ENCODE results near the gene NPAS3.

DNA sequence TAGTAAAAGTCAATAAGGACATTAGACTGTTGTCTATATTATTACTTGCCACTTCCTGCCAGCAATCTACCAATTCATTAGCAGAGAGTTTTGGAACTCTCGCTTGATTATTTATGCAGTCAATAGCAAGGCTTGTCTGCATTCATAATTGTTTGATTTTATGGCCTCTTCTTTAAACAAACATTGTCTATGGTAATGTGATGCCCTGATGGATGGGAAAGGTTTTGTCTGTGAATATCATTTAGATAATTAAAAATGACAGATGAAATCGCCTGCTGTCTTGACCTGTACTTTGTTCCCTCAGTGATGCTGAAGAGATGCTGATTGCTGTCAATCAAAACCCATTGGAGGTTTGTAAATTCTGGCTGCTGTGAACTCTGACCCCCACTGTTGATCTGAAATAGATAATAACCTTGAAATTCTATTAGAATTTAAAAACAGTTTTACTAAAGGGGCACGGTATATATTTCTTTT, 455.3 kb downstream of the NPAS3 start:
- TF ChIP-seq, protein P1, sequence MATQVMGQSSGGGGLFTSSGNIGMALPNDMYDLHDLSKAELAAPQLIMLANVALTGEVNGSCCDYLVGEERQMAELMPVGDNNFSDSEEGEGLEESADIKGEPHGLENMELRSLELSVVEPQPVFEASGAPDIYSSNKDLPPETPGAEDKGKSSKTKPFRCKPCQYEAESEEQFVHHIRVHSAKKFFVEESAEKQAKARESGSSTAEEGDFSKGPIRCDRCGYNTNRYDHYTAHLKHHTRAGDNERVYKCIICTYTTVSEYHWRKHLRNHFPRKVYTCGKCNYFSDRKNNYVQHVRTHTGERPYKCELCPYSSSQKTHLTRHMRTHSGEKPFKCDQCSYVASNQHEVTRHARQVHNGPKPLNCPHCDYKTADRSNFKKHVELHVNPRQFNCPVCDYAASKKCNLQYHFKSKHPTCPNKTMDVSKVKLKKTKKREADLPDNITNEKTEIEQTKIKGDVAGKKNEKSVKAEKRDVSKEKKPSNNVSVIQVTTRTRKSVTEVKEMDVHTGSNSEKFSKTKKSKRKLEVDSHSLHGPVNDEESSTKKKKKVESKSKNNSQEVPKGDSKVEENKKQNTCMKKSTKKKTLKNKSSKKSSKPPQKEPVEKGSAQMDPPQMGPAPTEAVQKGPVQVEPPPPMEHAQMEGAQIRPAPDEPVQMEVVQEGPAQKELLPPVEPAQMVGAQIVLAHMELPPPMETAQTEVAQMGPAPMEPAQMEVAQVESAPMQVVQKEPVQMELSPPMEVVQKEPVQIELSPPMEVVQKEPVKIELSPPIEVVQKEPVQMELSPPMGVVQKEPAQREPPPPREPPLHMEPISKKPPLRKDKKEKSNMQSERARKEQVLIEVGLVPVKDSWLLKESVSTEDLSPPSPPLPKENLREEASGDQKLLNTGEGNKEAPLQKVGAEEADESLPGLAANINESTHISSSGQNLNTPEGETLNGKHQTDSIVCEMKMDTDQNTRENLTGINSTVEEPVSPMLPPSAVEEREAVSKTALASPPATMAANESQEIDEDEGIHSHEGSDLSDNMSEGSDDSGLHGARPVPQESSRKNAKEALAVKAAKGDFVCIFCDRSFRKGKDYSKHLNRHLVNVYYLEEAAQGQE (IDR thresholded peaks at IDR 0.05), result no peak
- TF ChIP-seq, protein P2, sequence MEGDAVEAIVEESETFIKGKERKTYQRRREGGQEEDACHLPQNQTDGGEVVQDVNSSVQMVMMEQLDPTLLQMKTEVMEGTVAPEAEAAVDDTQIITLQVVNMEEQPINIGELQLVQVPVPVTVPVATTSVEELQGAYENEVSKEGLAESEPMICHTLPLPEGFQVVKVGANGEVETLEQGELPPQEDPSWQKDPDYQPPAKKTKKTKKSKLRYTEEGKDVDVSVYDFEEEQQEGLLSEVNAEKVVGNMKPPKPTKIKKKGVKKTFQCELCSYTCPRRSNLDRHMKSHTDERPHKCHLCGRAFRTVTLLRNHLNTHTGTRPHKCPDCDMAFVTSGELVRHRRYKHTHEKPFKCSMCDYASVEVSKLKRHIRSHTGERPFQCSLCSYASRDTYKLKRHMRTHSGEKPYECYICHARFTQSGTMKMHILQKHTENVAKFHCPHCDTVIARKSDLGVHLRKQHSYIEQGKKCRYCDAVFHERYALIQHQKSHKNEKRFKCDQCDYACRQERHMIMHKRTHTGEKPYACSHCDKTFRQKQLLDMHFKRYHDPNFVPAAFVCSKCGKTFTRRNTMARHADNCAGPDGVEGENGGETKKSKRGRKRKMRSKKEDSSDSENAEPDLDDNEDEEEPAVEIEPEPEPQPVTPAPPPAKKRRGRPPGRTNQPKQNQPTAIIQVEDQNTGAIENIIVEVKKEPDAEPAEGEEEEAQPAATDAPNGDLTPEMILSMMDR (IDR thresholded peaks at IDR 0.05; ENCODE audit: low read depth, low read length, missing input control), result no peak
- TF ChIP-seq, protein P3, sequence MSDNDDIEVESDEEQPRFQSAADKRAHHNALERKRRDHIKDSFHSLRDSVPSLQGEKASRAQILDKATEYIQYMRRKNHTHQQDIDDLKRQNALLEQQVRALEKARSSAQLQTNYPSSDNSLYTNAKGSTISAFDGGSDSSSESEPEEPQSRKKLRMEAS (IDR thresholded peaks at IDR 0.05), result no peak
- no peak for TF ChIP-seq RAD21 (IDR thresholded peaks at IDR 0.05)
- no peak for TF ChIP-seq FOXA1 (IDR thresholded peaks at IDR 0.05)
- TF ChIP-seq, protein P4, sequence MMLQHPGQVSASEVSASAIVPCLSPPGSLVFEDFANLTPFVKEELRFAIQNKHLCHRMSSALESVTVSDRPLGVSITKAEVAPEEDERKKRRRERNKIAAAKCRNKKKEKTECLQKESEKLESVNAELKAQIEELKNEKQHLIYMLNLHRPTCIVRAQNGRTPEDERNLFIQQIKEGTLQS (IDR thresholded peaks at IDR 0.05), result no peak
- TF ChIP-seq, protein P5, sequence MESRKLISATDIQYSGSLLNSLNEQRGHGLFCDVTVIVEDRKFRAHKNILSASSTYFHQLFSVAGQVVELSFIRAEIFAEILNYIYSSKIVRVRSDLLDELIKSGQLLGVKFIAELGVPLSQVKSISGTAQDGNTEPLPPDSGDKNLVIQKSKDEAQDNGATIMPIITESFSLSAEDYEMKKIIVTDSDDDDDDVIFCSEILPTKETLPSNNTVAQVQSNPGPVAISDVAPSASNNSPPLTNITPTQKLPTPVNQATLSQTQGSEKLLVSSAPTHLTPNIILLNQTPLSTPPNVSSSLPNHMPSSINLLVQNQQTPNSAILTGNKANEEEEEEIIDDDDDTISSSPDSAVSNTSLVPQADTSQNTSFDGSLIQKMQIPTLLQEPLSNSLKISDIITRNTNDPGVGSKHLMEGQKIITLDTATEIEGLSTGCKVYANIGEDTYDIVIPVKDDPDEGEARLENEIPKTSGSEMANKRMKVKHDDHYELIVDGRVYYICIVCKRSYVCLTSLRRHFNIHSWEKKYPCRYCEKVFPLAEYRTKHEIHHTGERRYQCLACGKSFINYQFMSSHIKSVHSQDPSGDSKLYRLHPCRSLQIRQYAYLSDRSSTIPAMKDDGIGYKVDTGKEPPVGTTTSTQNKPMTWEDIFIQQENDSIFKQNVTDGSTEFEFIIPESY (IDR thresholded peaks at IDR 0.05), result no peak
- TF ChIP-seq EGR1 (IDR thresholded peaks at IDR 0.05; ENCODE audit: low read depth in 2 of 2), result no peak
- no peak for TF ChIP-seq SP1 (IDR thresholded peaks at IDR 0.05)
- TF ChIP-seq YY1 (IDR thresholded peaks at IDR 0.05), result no peak
- TF ChIP-seq GABPA (IDR thresholded peaks at IDR 0.05 in 1 of 2, conservative IDR thresholded peaks at IDR 0.05 in 1 of 2), result no peak
- TF ChIP-seq TAF1 (conservative IDR thresholded peaks at IDR 0.05), result no peak
- TF ChIP-seq HNF4G (IDR thresholded peaks at IDR 0.05), result no peak
- no peak for TF ChIP-seq RXRA (IDR thresholded peaks at IDR 0.05)

All from liver (tissue), 3 donors.